ENCODE data around the gene PDIA4. TPM values are rescaled to one million over a fixed set of nuclear protein-coding genes. Genes with fewer than 3 reads are reported as not detected.

The PDIA4 gene
- total and polyA plus RNA-seq, 2 experiments from 2014 or later = 371 to 413 TPM

- Histone ChIP-seq H4K20me1 (ENCODE audit: insufficient read depth, poor library complexity, severe bottlenecking) (no peaks in the 10 kb centered on the region), H3K4me1 (ENCODE audit: insufficient read depth) (no peaks in the 10 kb centered on the region), H3K27ac (no peak overlapping the region), H3K9me3 (ENCODE audit: low read depth) (no peaks in the 10 kb centered on the region), H3K9me2 (replicated peaks; ENCODE audit: insufficient read depth) (no peaks in the 10 kb centered on the region), H3K36me3 (replicated peaks; ENCODE audit: insufficient read depth, low read depth) (no peaks in the 10 kb centered on the region), H3K4me2 (no peak overlapping the region), H2AFZ (no peak overlapping the region), H3K4me3 (no peak overlapping the region), H3K79me2 (no peaks in the 10 kb centered on the region), H3K27me3 (no peaks in the 10 kb centered on the region)
- DNase-seq (ENCODE audit: low spot score) = no peak
- 73% methylated on average over 5 of the region's 5 CpGs for WGBS (ENCODE audit: low lambda C conversion rate, missing lambda C conversion rate)
- TF ChIP-seq CTCF (IDR thresholded peaks at IDR 0.05; ENCODE audit: poor library complexity) (no peak), EZH2 (IDR thresholded peaks at IDR 0.05; ENCODE audit: borderline replicate concordance) (no peak), EZH2phosphoT487 (IDR thresholded peaks at IDR 0.05; ENCODE audit: low read depth, severe bottlenecking, unreplicated experiment) (no peak)
Measured at GRCh38 chr7:149000961-149001360, 27.3 kb downstream of the PDIA4 start.

- H3K36me3 ChIP-seq (replicated peaks; ENCODE audit: insufficient read depth, low read depth) = no peaks in the 10 kb centered on the region
- no peaks in the 10 kb centered on the region for H3K9me3 ChIP-seq (ENCODE audit: low read depth)
- no peak overlapping the region for H3K4me3 ChIP-seq
- H3K4me2 ChIP-seq = no peak overlapping the region
- H3K27me3 ChIP-seq = no peaks in the 10 kb centered on the region
- H3K4me1 ChIP-seq (ENCODE audit: insufficient read depth) = no peaks in the 10 kb centered on the region
- no peaks in the 10 kb centered on the region for H3K79me2 ChIP-seq
- no peaks in the 10 kb centered on the region for H3K9me2 ChIP-seq (replicated peaks; ENCODE audit: insufficient read depth)
- no peak overlapping the region for H3K27ac ChIP-seq
- H2AFZ ChIP-seq = no peak overlapping the region
- no peak for DNase-seq (ENCODE audit: low spot score)
- WGBS (ENCODE audit: low lambda C conversion rate, missing lambda C conversion rate) = 89% methylated on average over 6 of the region's 6 CpGs
- no peak for TF ChIP-seq EZH2phosphoT487 (IDR thresholded peaks at IDR 0.05; ENCODE audit: low read depth, severe bottlenecking, unreplicated experiment)
- no peak for TF ChIP-seq CTCF (IDR thresholded peaks at IDR 0.05; ENCODE audit: poor library complexity)
- TF ChIP-seq EZH2 (IDR thresholded peaks at IDR 0.05; ENCODE audit: borderline replicate concordance) = no peak
- H4K20me1 ChIP-seq (ENCODE audit: insufficient read depth, poor library complexity, severe bottlenecking) = no peaks in the 10 kb centered on the region
Measured at GRCh38 chr7:148999192-148999591, 29.1 kb downstream of the PDIA4 start.

- Histone ChIP-seq H4K20me1 (ENCODE audit: insufficient read depth, poor library complexity, severe bottlenecking) (no peaks in the 10 kb centered on the region), H3K27me3 (no peaks in the 10 kb centered on the region), H3K9me3 (ENCODE audit: low read depth) (no peaks in the 10 kb centered on the region), H2AFZ (no peak overlapping the region), H3K9me2 (replicated peaks; ENCODE audit: insufficient read depth) (no peaks in the 10 kb centered on the region), H3K4me1 (ENCODE audit: insufficient read depth) (no peaks in the 10 kb centered on the region), H3K4me3 (no peak overlapping the region), H3K4me2 (no peak overlapping the region), H3K36me3 (replicated peaks; ENCODE audit: insufficient read depth, low read depth) (no peaks in the 10 kb centered on the region), H3K79me2 (no peaks in the 10 kb centered on the region), H3K27ac (no peak overlapping the region)
- 82% methylated on average over 4 of the region's 4 CpGs for WGBS (ENCODE audit: low lambda C conversion rate, missing lambda C conversion rate)
- DNase-seq (ENCODE audit: low spot score) = no peak
- TF ChIP-seq EZH2phosphoT487 (IDR thresholded peaks at IDR 0.05; ENCODE audit: low read depth, severe bottlenecking, unreplicated experiment) = no peak
- no peak for TF ChIP-seq EZH2 (IDR thresholded peaks at IDR 0.05; ENCODE audit: borderline replicate concordance)
- TF ChIP-seq CTCF (IDR thresholded peaks at IDR 0.05; ENCODE audit: poor library complexity) = no peak
Measured at GRCh38 chr7:148997497-148997896, 30.8 kb downstream of the PDIA4 start.

- Histone ChIP-seq H4K20me1 (ENCODE audit: insufficient read depth, poor library complexity, severe bottlenecking) (no peaks in the 10 kb centered on the region), H3K9me3 (ENCODE audit: low read depth) (no peaks in the 10 kb centered on the region), H3K4me3 (no peak overlapping the region), H3K4me2 (no peak overlapping the region), H3K27ac (no peak overlapping the region), H3K9me2 (replicated peaks; ENCODE audit: insufficient read depth) (no peaks in the 10 kb centered on the region), H2AFZ (no peak overlapping the region), H3K4me1 (ENCODE audit: insufficient read depth) (no peaks in the 10 kb centered on the region), H3K79me2 (no peaks in the 10 kb centered on the region), H3K36me3 (replicated peaks; ENCODE audit: insufficient read depth, low read depth) (no peaks in the 10 kb centered on the region), H3K27me3 (no peaks in the 10 kb centered on the region)
- 77% methylated on average over 3 of the region's 3 CpGs for WGBS (ENCODE audit: low lambda C conversion rate, missing lambda C conversion rate)
- DNase-seq (ENCODE audit: low spot score) = no peak
- TF ChIP-seq EZH2 (IDR thresholded peaks at IDR 0.05; ENCODE audit: borderline replicate concordance) = no peak
- no peak for TF ChIP-seq CTCF (IDR thresholded peaks at IDR 0.05; ENCODE audit: poor library complexity)
- no peak for TF ChIP-seq EZH2phosphoT487 (IDR thresholded peaks at IDR 0.05; ENCODE audit: low read depth, severe bottlenecking, unreplicated experiment)
Measured at GRCh38 chr7:148994576-148994975, 33.7 kb downstream of the PDIA4 start.
